ENCODE data around the gene HCK. TPM values are rescaled to one million over a fixed set of nuclear protein-coding genes. Genes with fewer than 3 reads are reported as not detected.

Gene HCK
- total and polyA plus RNA-seq, 7 donors: 8.6 to 28.0 (median 17.5) TPM

GRCh38 chr20:32108814-32109391, 56.9 kb downstream of the HCK start:
- WGBS, 2 donors: 51 to 66% methylated on average over 5 of the region's 5 CpGs
- peaks cover 0 to 23% (median 20%) of the 10 kb centered on the region in 4 donors for H3K4me1 ChIP-seq
- peak overlapping the region in 3 of 4 donors; percentile 65 to 95 (median 77) for H3K4me3 ChIP-seq
- no peaks in the 10 kb centered on the region for H3K27me3 ChIP-seq
- intact Hi-C loops (cut with DNase I): loop anchor here (5.0 kb wide), 1 partner anchor 98 kb away; the partner anchor contains the start of genes PLAGL2 and POFUT1
- no peak for TF ChIP-seq POLR2AphosphoS5 (IDR thresholded peaks at IDR 0.05)
- no peak for TF ChIP-seq EP300 (IDR thresholded peaks at IDR 0.05)
- TF ChIP-seq CTCF (IDR thresholded peaks at IDR 0.05): no peak
- no peak for TF ChIP-seq POLR2A (IDR thresholded peaks at IDR 0.05)
- DNase-seq: no peak
- H3K27ac ChIP-seq: peak overlapping the region; percentile 94 to 95 (median 95)
- no peaks in the 10 kb centered on the region for H3K9me3 ChIP-seq
- no peaks in the 10 kb centered on the region for H3K36me3 ChIP-seq

GRCh38 chr20:32109392-32110172, 57.5 kb downstream of the HCK start, which contains the start of gene TM9SF4:
Gene TM9SF4, plus strand, starts transcription at chr20:32109714. Its CDS starts 27 bp downstream, at chr20:32109741.
- Histone ChIP-seq H3K9me3 (no peaks in the 10 kb centered on the region), H3K4me1 (peaks cover 0 to 27% (median 22%) of the 10 kb centered on the region in 4 donors), H3K36me3 (no peaks in the 10 kb centered on the region), H3K27ac (peak within 1 kb of the TSS; percentile 94 to 95 (median 95)), H3K27me3 (no peaks in the 10 kb centered on the region), H3K4me3 (peak within 1 kb of the TSS; percentile 65 to 95 (median 82))
- WGBS, 2 donors: 0 to 1% methylated on average over 38 of the region's 38 CpGs
- intact Hi-C loops (cut with DNase I): loop anchor here (5.0 kb wide), 1 partner anchor 98 kb away; the partner anchor contains the start of genes PLAGL2 and POFUT1
- TF ChIP-seq EP300 (IDR thresholded peaks at IDR 0.05) (no peak), POLR2AphosphoS5 (IDR thresholded peaks at IDR 0.05) (peak; percentile 64 to 84 (median 74)), CTCF (IDR thresholded peaks at IDR 0.05) (no peak), POLR2A (IDR thresholded peaks at IDR 0.05) (peak; percentile 56 to 63)
- DNase-seq: peak; percentile 95

GRCh38 chr20:32110173-32110704, 58.2 kb downstream of the HCK start:
- no peaks in the 10 kb centered on the region for H3K27me3 ChIP-seq
- no peaks in the 10 kb centered on the region for H3K36me3 ChIP-seq
- H3K4me1 ChIP-seq: peaks cover 0 to 28% (median 26%) of the 10 kb centered on the region in 4 donors

GRCh38 chr20:32110727-32111126, 58.7 kb downstream of the HCK start:
- WGBS, 2 donors: 61 to 68% methylated on average over 3 of the region's 3 CpGs
- Histone ChIP-seq H3K27ac (peak overlapping the region in 2 of 4 donors; percentile 95), H3K9me3 (no peaks in the 10 kb centered on the region), H3K36me3 (no peaks in the 10 kb centered on the region), H3K4me3 (peak overlapping the region in 3 of 4 donors; percentile 65 to 95 (median 77)), H3K27me3 (no peaks in the 10 kb centered on the region), H3K4me1 (peaks cover 0 to 29% (median 26%) of the 10 kb centered on the region in 4 donors)
- intact Hi-C loops (cut with DNase I): no loop called here
- no peak for TF ChIP-seq CTCF (IDR thresholded peaks at IDR 0.05)
- no peak for DNase-seq

More at GRCh38 chr20:32110173-32110704, 58.2 kb downstream of the HCK start:
- H3K9me3 ChIP-seq: no peaks in the 10 kb centered on the region
- DNase-seq: peak; percentile 66
- TF ChIP-seq POLR2AphosphoS5 (IDR thresholded peaks at IDR 0.05) (no peak), CTCF (IDR thresholded peaks at IDR 0.05) (no peak), POLR2A (IDR thresholded peaks at IDR 0.05) (no peak), EP300 (IDR thresholded peaks at IDR 0.05) (no peak)
- intact Hi-C loops (cut with DNase I): no loop called here
- peak overlapping the region; percentile 94 to 95 (median 95) for H3K27ac ChIP-seq
- H3K4me3 ChIP-seq: peak overlapping the region; percentile 65 to 95 (median 82)
- WGBS, 2 donors: 2 to 5% methylated on average over 8 of the region's 8 CpGs

Data from sigmoid colon (tissue), 7 donors.